CD4-positive, alpha-beta T cell treated with Interleukin-2 at 100 ng/mL for 4 hours (primary cell): ENCODE data around the gene PPP3R1.

Source experiments
- DNase-seq: peaks from one replicate; pipeline ENCODE4 v3.0.0-alpha.2; 2020; ENCODE audit warnings: low spot score

Gene PPP3R1

DNA sequence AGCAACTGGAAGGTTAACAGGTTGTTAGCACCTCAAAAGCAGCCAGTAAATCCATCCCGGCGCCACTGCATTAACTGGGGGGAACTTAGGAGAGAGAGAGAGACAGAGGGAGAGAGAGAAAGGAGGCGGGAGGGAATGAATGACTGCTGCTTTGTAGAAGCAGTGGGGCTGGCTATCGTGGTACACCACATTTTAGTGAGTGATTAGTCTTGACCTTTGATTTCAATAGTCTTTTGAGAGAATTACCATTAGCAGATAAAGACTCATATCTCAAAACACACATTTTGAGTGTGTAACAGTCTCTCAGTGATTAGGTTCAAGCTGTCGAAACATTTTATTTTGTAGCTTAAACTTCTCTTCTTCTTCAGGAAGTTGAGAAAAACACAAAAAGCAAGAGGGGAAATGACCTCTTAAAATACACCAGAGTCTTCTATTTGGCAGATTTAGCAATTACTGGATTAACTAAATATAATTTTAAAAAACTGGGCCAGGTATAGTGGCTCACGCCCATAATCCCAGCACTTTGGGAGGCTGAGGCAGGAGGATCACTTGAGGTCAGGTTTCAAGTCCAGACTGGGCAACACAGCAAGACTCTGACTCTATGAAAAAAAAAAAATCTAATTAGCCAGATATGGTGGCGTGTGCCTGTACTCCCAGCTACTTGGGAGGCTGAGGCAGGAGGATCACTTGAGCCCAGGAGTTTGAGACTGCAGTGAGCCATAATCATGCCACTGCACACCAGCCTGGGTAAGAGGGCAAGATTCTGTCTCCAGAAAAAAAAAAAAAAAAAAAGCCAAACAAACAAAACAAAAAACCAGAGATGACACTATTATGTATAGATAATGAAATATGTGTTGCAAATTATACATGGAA lies 116.6 kb downstream of the PPP3R1 start:
- no peak for DNase-seq

DNA sequence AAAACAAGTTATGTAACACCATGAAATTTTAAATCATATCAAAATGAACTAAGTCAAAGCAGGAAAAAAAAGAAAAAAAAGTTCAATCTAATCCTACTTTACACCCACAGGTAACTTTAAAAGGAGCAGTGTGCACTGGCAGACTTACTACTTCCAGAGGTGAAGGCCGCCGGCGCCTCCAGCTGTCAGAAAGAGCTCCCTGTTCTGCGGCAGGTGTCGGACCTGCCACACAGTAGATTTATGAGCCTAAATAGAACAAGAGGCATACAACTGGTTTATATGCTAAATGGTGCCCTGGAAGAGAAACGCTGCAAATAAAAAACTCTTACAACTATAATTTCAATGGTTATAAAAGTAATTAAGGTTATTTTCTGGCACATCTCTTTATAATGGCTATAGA lies 117.8 kb downstream of the PPP3R1 start:
- DNase-seq, result no peak

DNA sequence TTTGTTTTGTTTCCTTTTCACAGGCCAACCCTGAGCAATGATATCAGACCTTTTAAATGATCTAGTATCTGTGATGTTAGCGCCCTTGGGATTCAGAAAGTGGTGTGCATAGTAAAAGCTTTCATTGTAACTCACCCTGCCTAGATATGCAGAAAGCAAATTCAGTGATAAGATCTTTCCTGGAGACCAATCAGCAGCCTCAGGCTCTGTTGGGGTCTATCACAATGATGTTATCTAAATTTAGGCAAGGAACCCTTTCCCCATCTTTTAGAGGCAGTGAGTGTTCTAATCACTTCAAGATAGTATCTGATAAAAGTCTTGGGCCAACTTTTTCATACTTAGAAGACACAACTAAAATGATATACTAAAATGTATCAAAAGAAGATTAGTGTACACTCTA lies 118.2 kb downstream of the PPP3R1 start:
- no peak for DNase-seq
